ENCODE data around the gene FFAR1.

GRCh38 chr19:35379992-35380391 is 32.3 kb downstream of the FFAR1 start:
- TF ChIP-seq CTCF (IDR thresholded peaks at IDR 0.05) (no peak), POLR2AphosphoS5 (IDR thresholded peaks at IDR 0.05) (no peak), EP300 (IDR thresholded peaks at IDR 0.05) (no peak)
